A204.1 (cell line): ENCODE measurements around the gene COPA.

ENCODE experiments used
- FAIRE-seq: peaks from 2 replicates; lab custom pipeline; 2012; peaks lifted over from hg19 to GRCh38; lab: Jason Lieb, UNC

COPA gene

GRCh38 chr1:160264795-160265307 lies 78.2 kb downstream of the COPA start:
- no peak for FAIRE-seq

GRCh38 chr1:160261893-160262794 lies 80.9 kb downstream of the COPA start, which contains the start of gene DCAF8:
DCAF8 (minus strand) TSS chr1:160262549; CDS start chr1:160244008, 18,541 bp downstream.
- FAIRE-seq: peak; percentile 86

- no peak for FAIRE-seq
Observed at GRCh38 chr1:160261556-160261892, 81.5 kb downstream of the COPA start.

- FAIRE-seq: no peak
Observed at GRCh38 chr1:160260406-160261382, 82.4 kb downstream of the COPA start.

GRCh38 chr1:160258177-160258798 lies 84.8 kb downstream of the COPA start:
- FAIRE-seq: no peak

- FAIRE-seq: no peak
Observed at GRCh38 chr1:160257411-160258015, 85.5 kb downstream of the COPA start.

GRCh38 chr1:160256396-160257046 lies 86.5 kb downstream of the COPA start:
- FAIRE-seq: no peak

- no peak for FAIRE-seq
Observed at GRCh38 chr1:160255781-160256300, 87.2 kb downstream of the COPA start.

GRCh38 chr1:160251687-160252526 lies 91.1 kb downstream of the COPA start:
- FAIRE-seq: peak; percentile 83

GRCh38 chr1:160251011-160251410 lies 92.0 kb downstream of the COPA start:
- no peak for FAIRE-seq

- no peak for FAIRE-seq
Observed at GRCh38 chr1:160247053-160247452, 96.0 kb downstream of the COPA start.

GRCh38 chr1:160245434-160245833 lies 97.6 kb downstream of the COPA start:
- FAIRE-seq: no peak

- no peak for FAIRE-seq
Observed at GRCh38 chr1:160244209-160244608, 98.8 kb downstream of the COPA start.

- FAIRE-seq: no peak
Observed at GRCh38 chr1:160243767-160244166, 99.3 kb downstream of the COPA start.

- no peak for FAIRE-seq
Observed at GRCh38 chr1:160239582-160240299, 103.3 kb downstream of the COPA start.
